ENCODE results near the gene SDR42E2.

SDR42E2 gene

DNA sequence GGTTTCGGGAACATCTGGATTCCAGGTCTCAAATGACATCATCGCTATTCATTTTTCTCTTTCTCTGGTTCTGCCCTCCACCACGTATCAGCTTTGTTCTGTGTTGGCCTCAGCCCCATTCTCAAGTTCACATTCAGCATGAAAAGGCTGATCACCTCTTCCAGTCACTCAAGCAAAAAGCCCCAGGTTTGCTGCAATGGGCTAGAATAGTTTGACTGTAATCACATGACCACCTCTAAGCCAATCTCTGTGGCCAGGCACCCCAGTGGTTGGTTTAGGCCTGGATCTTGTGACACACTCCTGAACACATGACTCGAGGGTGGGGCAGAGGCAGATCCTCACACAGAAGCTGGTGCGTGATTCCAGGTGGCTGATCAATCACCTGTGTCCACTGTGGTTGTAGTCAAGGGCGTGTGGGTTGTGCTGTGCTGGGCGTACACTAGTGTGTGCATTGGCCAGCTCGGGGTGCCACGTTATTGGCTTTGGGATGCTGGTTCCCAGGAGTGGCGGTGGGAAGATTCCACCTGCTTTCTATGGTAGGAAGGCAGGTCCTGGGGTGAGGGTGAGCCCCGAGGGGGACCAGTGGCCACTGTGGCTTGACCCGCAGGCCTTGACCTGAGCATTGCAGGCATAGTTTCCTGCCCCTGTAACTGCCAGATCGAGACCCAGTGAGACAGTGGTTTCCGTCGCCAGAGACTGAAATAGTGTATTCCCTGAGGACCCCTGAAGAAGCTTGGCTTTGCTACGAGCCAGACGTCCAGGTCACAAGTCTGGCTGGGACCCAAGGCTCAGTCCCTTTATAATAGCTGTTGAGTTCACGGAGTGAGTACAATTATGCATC, 55.8 kb downstream of the SDR42E2 start:
- no peak for DNase-seq (ENCODE audit: low spot score)
- H3K9me3 Mint-ChIP-seq, result no peaks in the 10 kb centered on the region
- peaks cover 41% of the 10 kb centered on the region for H3K4me1 Mint-ChIP-seq (ENCODE audit: low read depth)
- peaks cover 34% of the 10 kb centered on the region for H3K36me3 Mint-ChIP-seq (ENCODE audit: low read depth)
- no peak overlapping the region for H3K4me3 Mint-ChIP-seq
- peak overlapping the region; percentile 14 for H3K27ac Mint-ChIP-seq
- no peaks in the 10 kb centered on the region for H3K27me3 Mint-ChIP-seq (ENCODE audit: low read depth)

DNA sequence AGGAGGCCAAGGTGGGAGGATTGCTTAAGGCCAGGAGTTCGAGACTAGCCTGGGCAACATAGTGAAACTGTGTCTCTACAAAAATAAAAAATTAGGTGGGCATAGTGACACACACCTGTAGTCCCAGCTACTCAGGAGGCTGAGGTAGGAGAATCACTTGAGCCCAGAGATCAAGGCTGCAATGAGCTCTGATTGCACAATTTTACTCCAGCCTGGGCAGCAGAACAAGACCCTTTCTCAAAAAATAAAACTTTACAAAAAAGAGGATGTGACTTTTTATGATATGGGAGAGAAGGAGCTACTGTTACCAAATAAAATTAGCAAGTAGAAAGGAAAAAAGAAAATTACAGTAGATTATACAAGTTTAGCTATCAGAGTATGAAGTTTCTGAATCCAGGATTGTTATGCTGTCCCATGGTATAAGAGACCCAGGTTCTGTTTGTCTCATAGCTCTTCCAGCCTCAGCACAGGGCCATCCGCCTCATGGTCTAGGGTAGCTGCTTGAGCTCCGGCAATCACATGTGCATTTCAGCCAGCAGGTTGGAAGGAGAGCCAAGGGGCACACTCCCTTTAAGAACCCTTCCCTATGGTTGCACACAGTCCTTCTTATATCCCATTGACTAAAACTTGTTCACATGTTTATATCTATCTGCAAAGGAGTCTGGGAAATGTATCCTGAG, 57.2 kb downstream of the SDR42E2 start:
- no peak overlapping the region for H3K27ac Mint-ChIP-seq
- peaks cover 39% of the 10 kb centered on the region for H3K4me1 Mint-ChIP-seq (ENCODE audit: low read depth)
- H3K27me3 Mint-ChIP-seq (ENCODE audit: low read depth), result no peaks in the 10 kb centered on the region
- H3K36me3 Mint-ChIP-seq (ENCODE audit: low read depth), result peaks cover 27% of the 10 kb centered on the region
- no peak for DNase-seq (ENCODE audit: low spot score)
- H3K4me3 Mint-ChIP-seq, result no peak overlapping the region
- no peaks in the 10 kb centered on the region for H3K9me3 Mint-ChIP-seq

DNA sequence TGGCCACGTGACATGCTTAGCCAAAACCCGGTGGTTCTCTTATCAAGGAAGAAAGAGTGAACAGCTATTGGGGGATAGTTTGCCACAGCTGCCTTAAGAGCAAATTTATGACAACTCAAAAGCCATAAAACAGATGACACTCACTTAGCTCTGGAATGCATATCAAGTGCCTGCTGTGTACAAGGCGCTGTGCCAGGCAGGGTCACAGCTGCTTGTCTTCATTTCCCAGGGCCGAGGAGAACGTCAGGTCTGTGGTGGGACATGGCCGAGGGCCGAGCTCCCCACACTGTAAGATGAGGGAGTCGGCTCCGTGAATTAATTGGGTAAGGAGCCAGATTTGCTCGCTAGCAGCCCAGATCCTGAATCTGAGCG, 57.7 kb downstream of the SDR42E2 start:
- H3K4me3 Mint-ChIP-seq, result no peak overlapping the region
- H3K36me3 Mint-ChIP-seq (ENCODE audit: low read depth), result peaks cover 26% of the 10 kb centered on the region
- H3K4me1 Mint-ChIP-seq (ENCODE audit: low read depth), result peaks cover 39% of the 10 kb centered on the region
- no peaks in the 10 kb centered on the region for H3K9me3 Mint-ChIP-seq
- no peak overlapping the region for H3K27ac Mint-ChIP-seq
- DNase-seq (ENCODE audit: low spot score), result no peak
- no peaks in the 10 kb centered on the region for H3K27me3 Mint-ChIP-seq (ENCODE audit: low read depth)

DNA sequence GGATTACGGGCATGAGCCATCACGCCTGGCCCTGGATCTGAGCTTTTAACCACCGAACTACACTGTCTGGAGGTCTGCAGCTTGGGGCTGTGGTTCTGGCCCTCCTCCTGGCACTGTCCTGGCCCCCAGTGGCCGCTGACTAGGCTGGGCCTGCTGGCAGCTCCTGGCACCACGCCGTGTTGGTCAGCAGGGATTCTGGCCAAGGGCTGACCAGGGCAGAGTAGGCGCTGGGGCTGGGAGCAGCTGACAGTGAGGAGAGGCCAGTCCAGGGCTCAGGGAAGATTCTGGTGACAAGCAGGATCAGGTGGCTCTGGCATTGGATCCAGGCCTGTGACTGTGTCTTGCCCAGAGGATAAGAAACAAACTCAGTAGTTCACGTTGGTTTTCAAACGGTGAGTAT, 58.4 kb downstream of the SDR42E2 start:
- Mint-ChIP-seq H3K9me3 (no peaks in the 10 kb centered on the region), H3K27me3 (ENCODE audit: low read depth) (no peaks in the 10 kb centered on the region), H3K4me1 (ENCODE audit: low read depth) (peaks cover 33% of the 10 kb centered on the region), H3K36me3 (ENCODE audit: low read depth) (peaks cover 23% of the 10 kb centered on the region), H3K4me3 (no peak overlapping the region), H3K27ac (no peak overlapping the region)
- DNase-seq (ENCODE audit: low spot score), result no peak

DNA sequence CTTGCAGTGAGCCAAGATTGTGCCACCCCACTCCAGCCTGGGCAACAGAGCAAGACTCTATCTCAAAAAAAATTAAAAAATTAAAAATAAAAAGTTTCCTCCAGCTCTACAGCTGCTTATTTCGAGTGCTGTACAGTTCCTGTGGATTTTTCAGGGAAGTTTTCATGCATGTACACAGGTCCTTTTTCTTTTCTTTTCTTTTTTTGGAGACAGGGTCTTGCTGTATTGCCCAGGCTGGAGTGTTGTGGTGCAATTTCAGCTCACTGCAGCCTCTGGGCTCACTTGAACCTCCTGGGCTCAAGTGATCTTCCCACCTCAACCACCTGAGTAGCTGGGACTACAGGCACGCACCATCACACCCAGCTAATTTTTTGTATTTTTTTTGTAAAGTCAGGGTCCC, 59.7 kb downstream of the SDR42E2 start:
- DNase-seq (ENCODE audit: low spot score), result no peak
- H3K9me3 Mint-ChIP-seq, result no peaks in the 10 kb centered on the region
- H3K4me3 Mint-ChIP-seq, result no peak overlapping the region
- no peak overlapping the region for H3K27ac Mint-ChIP-seq
- H3K4me1 Mint-ChIP-seq (ENCODE audit: low read depth), result peaks cover 21% of the 10 kb centered on the region
- peaks cover 21% of the 10 kb centered on the region for H3K36me3 Mint-ChIP-seq (ENCODE audit: low read depth)
- H3K27me3 Mint-ChIP-seq (ENCODE audit: low read depth), result no peaks in the 10 kb centered on the region

DNA sequence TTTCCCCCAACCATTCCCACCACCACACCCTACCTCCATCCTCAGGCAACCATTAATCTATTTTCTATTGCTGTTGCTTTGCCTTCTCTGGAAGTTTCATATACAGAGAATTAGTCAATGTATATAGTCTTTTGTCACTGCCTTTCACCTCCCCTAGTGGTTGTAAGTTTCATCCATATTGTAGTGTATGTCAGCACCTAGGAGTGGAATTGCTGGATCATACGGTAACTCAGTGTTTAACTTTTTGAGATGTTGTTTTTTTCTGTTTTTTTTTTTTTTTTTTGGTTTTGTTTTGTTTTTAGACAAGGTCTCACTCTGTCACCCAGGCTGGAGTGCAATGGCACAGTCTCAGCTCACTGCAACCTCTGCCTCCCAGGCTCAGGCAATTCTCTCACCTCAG, 60.7 kb downstream of the SDR42E2 start:
- peak overlapping the region; percentile 18 for H3K27ac Mint-ChIP-seq
- no peaks in the 10 kb centered on the region for H3K9me3 Mint-ChIP-seq
- H3K4me3 Mint-ChIP-seq, result no peak overlapping the region
- no peaks in the 10 kb centered on the region for H3K27me3 Mint-ChIP-seq (ENCODE audit: low read depth)
- H3K36me3 Mint-ChIP-seq (ENCODE audit: low read depth), result peaks cover 18% of the 10 kb centered on the region
- no peak for DNase-seq (ENCODE audit: low spot score)
- H3K4me1 Mint-ChIP-seq (ENCODE audit: low read depth), result peaks cover 16% of the 10 kb centered on the region

DNA sequence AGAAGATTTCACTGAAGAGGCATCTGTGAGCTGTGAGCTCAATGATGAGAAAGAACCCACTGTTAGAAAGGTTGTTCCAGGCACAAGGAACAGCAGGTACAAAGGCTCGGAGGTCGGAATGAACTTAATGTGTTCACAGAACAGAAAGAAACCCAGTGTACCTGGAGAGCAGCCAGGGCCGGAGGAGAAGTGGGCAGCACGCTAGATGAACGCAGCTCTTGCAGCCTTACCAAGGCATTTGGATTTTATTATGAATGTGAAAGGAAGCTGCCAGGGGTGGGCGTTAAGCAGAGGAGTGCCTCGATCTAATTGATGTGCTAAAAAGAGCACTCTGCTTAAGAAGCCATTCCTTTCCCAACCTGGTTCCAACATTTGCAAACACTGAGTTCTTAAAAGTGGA, 62.8 kb downstream of the SDR42E2 start:
- peaks cover 11% of the 10 kb centered on the region for H3K4me1 Mint-ChIP-seq (ENCODE audit: low read depth)
- H3K4me3 Mint-ChIP-seq, result no peak overlapping the region

DNA sequence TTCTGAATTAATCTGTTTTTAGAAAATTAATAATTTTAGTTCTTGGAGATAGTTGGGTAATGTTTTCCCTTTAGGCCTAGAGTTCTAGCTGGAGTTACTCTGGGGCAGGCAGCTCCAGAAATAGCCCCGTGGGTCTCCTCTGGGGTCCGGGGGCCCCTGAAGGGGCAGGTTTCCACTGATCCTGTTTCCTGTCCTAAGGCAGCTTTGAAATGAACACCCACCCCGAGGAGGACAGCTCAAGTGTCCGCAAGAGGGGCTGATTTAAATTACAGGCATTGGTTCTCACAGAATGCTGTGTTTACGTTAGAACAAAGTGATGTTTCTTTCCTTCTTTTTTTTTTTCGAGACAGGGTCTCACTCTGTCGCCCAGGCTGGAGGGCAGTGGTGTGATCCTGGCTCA, 67.6 kb downstream of the SDR42E2 start:
- Mint-ChIP-seq H3K9me3 (no peaks in the 10 kb centered on the region), H3K4me3 (no peak overlapping the region), H3K4me1 (ENCODE audit: low read depth) (peaks cover 12% of the 10 kb centered on the region), H3K27me3 (ENCODE audit: low read depth) (no peaks in the 10 kb centered on the region), H3K36me3 (ENCODE audit: low read depth) (peaks cover 36% of the 10 kb centered on the region), H3K27ac (no peak overlapping the region)
- no peak for DNase-seq (ENCODE audit: low spot score)

More for the DNA sequence above, 62.8 kb downstream of the SDR42E2 start:
- H3K27me3 Mint-ChIP-seq (ENCODE audit: low read depth), result no peaks in the 10 kb centered on the region
- no peak overlapping the region for H3K27ac Mint-ChIP-seq
- no peaks in the 10 kb centered on the region for H3K9me3 Mint-ChIP-seq
- no peak for DNase-seq (ENCODE audit: low spot score)
- peaks cover 19% of the 10 kb centered on the region for H3K36me3 Mint-ChIP-seq (ENCODE audit: low read depth)

DNA sequence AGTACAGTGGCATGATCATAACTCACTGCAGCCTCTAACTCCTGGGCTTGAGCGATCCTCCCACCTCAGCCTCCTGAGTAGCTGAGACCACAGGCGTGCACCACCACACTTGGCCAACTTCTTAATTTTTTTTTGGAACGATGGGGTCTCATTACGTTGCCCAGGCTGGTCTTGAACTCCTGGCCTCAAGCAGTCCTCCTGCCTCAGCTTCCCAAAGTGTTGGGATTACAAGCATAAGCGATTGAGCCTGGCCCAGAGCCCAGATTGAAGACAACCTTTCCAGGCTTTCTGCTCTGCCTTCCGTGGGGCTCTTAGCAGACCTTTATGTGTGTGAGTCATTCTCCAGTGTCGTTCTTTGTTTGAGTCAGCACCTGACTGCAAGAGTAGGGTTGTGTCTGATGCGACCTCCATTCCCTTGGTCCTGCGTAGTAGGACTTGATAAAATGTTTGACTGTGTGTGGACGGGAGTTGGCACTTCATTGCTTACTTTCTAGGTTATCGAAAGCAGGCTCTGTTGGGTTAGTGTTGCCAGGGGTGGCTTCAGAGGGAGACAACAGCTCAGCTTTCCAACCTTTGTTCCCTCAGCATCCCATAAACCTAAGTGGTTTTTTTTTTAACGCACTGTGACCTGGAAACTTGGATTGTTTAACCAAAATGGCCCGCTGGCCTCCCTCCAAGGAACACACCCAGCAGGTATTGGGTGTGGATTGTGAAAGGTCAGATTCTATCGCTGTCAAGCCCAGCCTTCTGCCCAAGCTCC, 70.2 kb downstream of the SDR42E2 start:
- H3K36me3 Mint-ChIP-seq (ENCODE audit: low read depth), result peaks cover 36% of the 10 kb centered on the region
- peak overlapping the region; percentile 70 for H3K27ac Mint-ChIP-seq
- DNase-seq (ENCODE audit: low spot score), result peak; percentile 47
- peaks cover 16% of the 10 kb centered on the region for H3K4me1 Mint-ChIP-seq (ENCODE audit: low read depth)
- no peak overlapping the region for H3K4me3 Mint-ChIP-seq
- no peaks in the 10 kb centered on the region for H3K27me3 Mint-ChIP-seq (ENCODE audit: low read depth)
- no peaks in the 10 kb centered on the region for H3K9me3 Mint-ChIP-seq

DNA sequence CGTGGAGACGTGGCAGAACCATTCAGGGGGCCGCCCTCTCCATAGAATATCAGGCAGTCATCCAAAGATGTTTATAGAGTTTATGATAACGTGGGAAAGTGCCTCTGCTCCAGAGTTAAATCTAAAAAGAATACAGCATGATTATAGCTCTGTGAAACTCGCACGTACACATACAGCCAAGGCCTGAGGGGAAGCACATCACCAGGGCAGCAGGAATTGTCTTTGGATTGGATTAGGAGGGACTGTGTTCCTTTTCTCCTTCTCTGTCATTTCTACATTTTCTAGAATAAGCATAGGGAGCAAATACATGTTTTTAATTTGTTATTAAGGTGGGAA, 70.7 kb downstream of the SDR42E2 start:
- H3K4me1 Mint-ChIP-seq (ENCODE audit: low read depth), result peaks cover 16% of the 10 kb centered on the region
- peaks cover 36% of the 10 kb centered on the region for H3K36me3 Mint-ChIP-seq (ENCODE audit: low read depth)
- no peaks in the 10 kb centered on the region for H3K27me3 Mint-ChIP-seq (ENCODE audit: low read depth)
- DNase-seq (ENCODE audit: low spot score), result no peak
- H3K9me3 Mint-ChIP-seq, result no peaks in the 10 kb centered on the region
- no peak overlapping the region for H3K4me3 Mint-ChIP-seq
- H3K27ac Mint-ChIP-seq, result peak overlapping the region; percentile 2

DNA sequence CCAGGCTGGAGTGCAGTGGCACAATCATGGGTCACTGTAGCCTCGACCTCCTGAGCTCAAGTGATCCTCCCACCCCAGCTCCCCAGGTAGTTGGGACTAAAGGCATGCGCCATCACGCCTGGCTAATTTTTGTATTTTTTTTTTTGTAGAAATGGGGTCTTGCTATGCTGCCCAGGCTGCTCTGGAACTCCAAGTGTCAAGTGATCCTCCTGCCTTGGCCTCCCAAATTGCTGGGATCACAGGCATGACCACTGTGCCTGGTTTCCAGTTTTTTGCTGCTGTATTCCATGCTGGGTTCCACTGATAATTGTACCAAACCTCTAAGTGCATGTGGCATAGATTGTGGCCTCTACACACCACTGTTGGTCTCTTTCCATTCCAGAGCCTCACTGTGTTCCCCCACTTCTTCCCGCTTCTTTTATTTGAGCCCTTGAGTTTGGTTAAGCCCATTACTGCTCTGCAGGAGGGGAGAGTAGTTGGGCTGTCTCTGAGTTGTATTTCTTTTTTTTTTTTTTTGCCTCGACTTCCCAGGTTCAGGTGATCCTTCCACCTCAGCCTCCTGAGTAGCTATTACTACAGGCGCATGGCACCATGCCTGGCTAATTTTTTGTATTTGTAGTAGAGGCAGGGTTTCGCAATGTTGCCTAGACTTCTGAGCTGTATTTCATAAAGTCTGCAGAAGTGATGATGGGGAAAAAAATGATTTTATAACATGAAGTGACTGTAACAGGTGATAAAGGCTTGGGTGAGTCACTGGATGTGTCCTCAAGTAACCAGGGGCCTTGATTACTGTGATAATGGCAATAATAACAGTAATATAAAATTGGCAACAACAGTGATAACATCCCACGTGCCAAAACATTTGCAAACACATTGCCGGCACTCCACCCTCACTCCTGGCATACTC, 73.8 kb downstream of the SDR42E2 start:
- H3K4me3 Mint-ChIP-seq, result no peak overlapping the region
- peaks cover 40% of the 10 kb centered on the region for H3K36me3 Mint-ChIP-seq (ENCODE audit: low read depth)
- H3K4me1 Mint-ChIP-seq (ENCODE audit: low read depth), result peaks cover 40% of the 10 kb centered on the region
- no peaks in the 10 kb centered on the region for H3K9me3 Mint-ChIP-seq
- no peak for DNase-seq (ENCODE audit: low spot score)
- H3K27me3 Mint-ChIP-seq (ENCODE audit: low read depth), result no peaks in the 10 kb centered on the region
- H3K27ac Mint-ChIP-seq, result no peak overlapping the region

DNA sequence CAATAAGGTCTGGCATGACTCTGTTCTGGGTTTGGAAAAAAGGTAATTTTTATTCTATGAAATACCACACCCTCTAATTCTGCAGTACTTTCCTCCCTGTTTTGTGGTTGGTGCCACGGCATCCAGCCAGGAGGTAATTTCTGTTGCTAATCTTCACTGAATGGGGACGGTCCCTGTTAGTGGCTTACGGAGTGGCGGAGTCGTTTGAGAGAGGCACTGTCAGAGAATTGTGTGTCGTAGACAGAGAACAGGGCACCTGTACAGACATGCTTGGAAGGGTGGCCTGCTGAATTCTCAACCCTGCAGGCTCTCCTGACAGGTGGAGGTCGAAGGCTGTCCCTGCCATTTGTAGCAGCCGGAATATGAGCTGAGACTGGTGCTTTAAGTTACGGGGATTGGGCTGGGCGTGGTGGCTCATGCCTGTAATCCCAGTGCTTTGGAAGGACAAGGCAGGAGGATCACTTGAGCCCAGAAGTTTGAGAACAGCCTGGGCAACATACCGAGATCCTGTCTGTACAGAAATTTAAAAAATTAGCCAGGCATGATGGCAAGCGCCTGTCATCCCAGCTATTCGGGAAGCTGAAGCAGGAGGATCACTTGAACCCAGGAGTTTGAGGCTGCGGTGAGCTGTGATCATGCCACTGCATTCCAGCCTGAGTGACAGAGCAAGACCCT, 77.0 kb downstream of the SDR42E2 start:
- H3K4me1 Mint-ChIP-seq (ENCODE audit: low read depth), result peaks cover 33% of the 10 kb centered on the region
- H3K27ac Mint-ChIP-seq, result peak overlapping the region; percentile 80
- H3K27me3 Mint-ChIP-seq (ENCODE audit: low read depth), result no peaks in the 10 kb centered on the region
- no peaks in the 10 kb centered on the region for H3K9me3 Mint-ChIP-seq
- peaks cover 27% of the 10 kb centered on the region for H3K36me3 Mint-ChIP-seq (ENCODE audit: low read depth)
- no peak for DNase-seq (ENCODE audit: low spot score)
- H3K4me3 Mint-ChIP-seq, result peak overlapping the region; percentile 51
